H1 (cell line): ENCODE results near the gene PI4K2A. TPM values are rescaled to one million over a fixed set of nuclear protein-coding genes. Genes with fewer than 3 reads are reported as not detected.

Source experiments
- CTCF ChIA-PET: fragments of 300-600 bp; sonication (Branson Sonifier 250); formaldehyde crosslinking; loops from one replicate; lab custom pipeline; 2021; ENCODE audit not compliant: partially characterized antibody; lab: Charles Lee
- POLR2A ChIA-PET: fragments of 300-600 bp; sonication (Branson Sonifier 250); formaldehyde crosslinking; loops from one replicate; lab custom pipeline; 2021; ENCODE audit warnings: inconsistent platforms; ENCODE audit not compliant: partially characterized antibody; lab: Charles Lee
- DNase-seq, 2 experiments: peaks; one replicate each; pipeline versions ENCODE4 v3.0.0 to v3.0.0-alpha.2; 2010 to 2022; ENCODE audit warnings: low spot score in 2 of 2, low read depth in 1 of 2, mixed read lengths in 1 of 2
- FAIRE-seq: peaks from 2 replicates; lab custom pipeline; 2011; peaks lifted over from hg19 to GRCh38; lab: Jason Lieb, UNC
- H2AFZ ChIP-seq: 2 replicates; pipeline ENCODE4 v1.8.1; 2012; ENCODE audit warnings: low read length, inconsistent platforms
- H2AK5ac ChIP-seq: 2 replicates; pipeline ENCODE4 v1.6.1; 2013; ENCODE audit warnings: low read depth, low read length
- H2BK120ac ChIP-seq: replicated peaks from 2 replicates; pipeline ENCODE3; 2013; ENCODE audit warnings: low read depth, low read length, inconsistent platforms
- H2BK12ac ChIP-seq: 2 replicates; pipeline ENCODE4 v1.6.1; 2013; ENCODE audit warnings: low read depth, low read length
- H2BK15ac ChIP-seq: 2 replicates; pipeline ENCODE4 v1.6.1; 2013; ENCODE audit warnings: low read length
- H2BK20ac ChIP-seq: 2 replicates; pipeline ENCODE4 v1.6.1; 2013; ENCODE audit warnings: low read length
- H2BK5ac ChIP-seq: 2 replicates; pipeline ENCODE4 v1.6.1; 2013; ENCODE audit warnings: low read depth, low read length
- H3K14ac ChIP-seq: 2 replicates; pipeline ENCODE4 v1.6.1; 2013; ENCODE audit warnings: inconsistent platforms; ENCODE audit not compliant: insufficient read length
- H3K18ac ChIP-seq: 2 replicates; pipeline ENCODE4 v1.6.1; 2013; ENCODE audit warnings: low read length; ENCODE audit errors: extremely low read depth
- H3K23ac ChIP-seq: 2 replicates; pipeline ENCODE4 v1.6.1; 2013; ENCODE audit warnings: inconsistent platforms; ENCODE audit not compliant: insufficient read length
- H3K23me2 ChIP-seq: 2 replicates; pipeline ENCODE4 v1.6.1; 2013; ENCODE audit warnings: low read depth, low read length
- H3K27ac ChIP-seq: 2 replicates; pipeline ENCODE4 v1.6.1; 2011; ENCODE audit warnings: low read depth, low read length, inconsistent platforms
- H3K27me3 ChIP-seq, 4 experiments: replicated peaks in 1 of 4; 1 replicate in 1 of 4; 2 replicates in 3 of 4; pipeline versions ENCODE4 v1.6.1 to v1.8.1; 2011 to 2013; ENCODE audit warnings: low read length in 3 of 4, mild to moderate bottlenecking in 3 of 4, inconsistent platforms in 2 of 4, mixed read lengths in 2 of 4, moderate library complexity in 1 of 4; ENCODE audit not compliant: control insufficient read depth in 3 of 4, insufficient read depth in 3 of 4; ENCODE audit errors: extremely low read depth in 1 of 4
- H3K36me3 ChIP-seq, 4 experiments: 2 replicates each; pipeline versions ENCODE4 v1.6.1 to v1.8.1; 2011 to 2013; ENCODE audit warnings: mild to moderate bottlenecking in 4 of 4, low read length in 3 of 4, moderate library complexity in 2 of 4, control low read depth in 1 of 4, inconsistent platforms in 1 of 4; ENCODE audit not compliant: insufficient read depth in 4 of 4, control insufficient read depth in 2 of 4
- H3K4ac ChIP-seq: replicated peaks from 2 replicates; pipeline ENCODE3; 2013; ENCODE audit warnings: low read length, low read depth, mixed read lengths, inconsistent platforms; ENCODE audit not compliant: insufficient read length
- H3K4me1 ChIP-seq, 4 experiments: replicated peaks in 1 of 4; 1 replicate in 1 of 4; 2 replicates in 3 of 4; pipeline versions ENCODE4 v1.6.1 to v1.8.1; 2011 to 2013; ENCODE audit warnings: low read length in 3 of 4, inconsistent platforms in 2 of 4, mixed read lengths in 1 of 4; ENCODE audit not compliant: insufficient read depth in 4 of 4, control insufficient read depth in 3 of 4
- H3K4me2 ChIP-seq, 2 experiments: 2 replicates each; pipeline versions ENCODE4 v1.6.1 to v1.8.1; 2011 to 2013; ENCODE audit warnings: low read depth in 2 of 2, low read length in 2 of 2, control low read depth in 1 of 2, inconsistent platforms in 1 of 2, mild to moderate bottlenecking in 1 of 2; ENCODE audit not compliant: insufficient read depth in 1 of 2
- H3K4me3 ChIP-seq, 4 experiments: fragments of 200-600, 300-600 bp in 1 of 4; sonication (generic), shearing (Covaris generic), sonication (Bioruptor Twin) in 1 of 4; 2 replicates each; pipeline versions ENCODE4 v1.5.1 to v1.8.1; 2011 to 2016; ENCODE audit warnings: low read length in 4 of 4, low read depth in 3 of 4, control low read depth in 2 of 4, inconsistent platforms in 2 of 4, mild to moderate bottlenecking in 2 of 4, mixed read lengths in 1 of 4, moderate library complexity in 1 of 4; ENCODE audit not compliant: insufficient read depth in 2 of 4; ENCODE audit errors: extremely low read depth in 1 of 4
- H3K56ac ChIP-seq: replicated peaks from 2 replicates; pipeline ENCODE3; 2013; ENCODE audit warnings: low read depth, mild to moderate bottlenecking, mixed read lengths, low read length, inconsistent platforms; ENCODE audit not compliant: insufficient read length
- H3K79me1 ChIP-seq: 2 replicates; pipeline ENCODE4 v1.6.1; 2013; ENCODE audit warnings: low read depth, low read length, control low read depth
- H3K79me2 ChIP-seq, 2 experiments: 2 replicates each; pipeline versions ENCODE4 v1.6.1 to v1.8.1; 2012 to 2013; ENCODE audit warnings: low read length in 2 of 2, mild to moderate bottlenecking in 2 of 2, inconsistent platforms in 1 of 2; ENCODE audit not compliant: insufficient read depth in 2 of 2, control insufficient read depth in 1 of 2
- H3K9ac ChIP-seq, 4 experiments: replicated peaks in 1 of 4; 1 replicate in 1 of 4; 2 replicates in 3 of 4; pipeline versions ENCODE4 v1.6.1 to v1.8.1; 2011 to 2013; ENCODE audit warnings: low read depth in 3 of 4, low read length in 3 of 4, control low read depth in 2 of 4, mild to moderate bottlenecking in 2 of 4, moderate library complexity in 2 of 4, inconsistent platforms in 1 of 4; ENCODE audit errors: extremely low read depth in 1 of 4
- H3K9me3 ChIP-seq, 2 experiments: 2 replicates each; pipeline versions ENCODE4 v1.6.1 to v1.8.1; 2012 to 2013; ENCODE audit warnings: mild to moderate bottlenecking in 2 of 2, moderate library complexity in 2 of 2, control low read depth in 1 of 2, inconsistent platforms in 1 of 2, low read depth in 1 of 2, low read length in 1 of 2, mixed read lengths in 1 of 2; ENCODE audit not compliant: insufficient read depth in 2 of 2
- H4K20me1 ChIP-seq, 2 experiments: replicated peaks in 1 of 2; 2 replicates each; pipeline versions ENCODE3 to v1.8.1; 2011 to 2013; ENCODE audit warnings: inconsistent platforms in 2 of 2, low read length in 2 of 2, mild to moderate bottlenecking in 1 of 2; ENCODE audit not compliant: insufficient read depth in 2 of 2, control insufficient read depth in 1 of 2
- H4K5ac ChIP-seq: 2 replicates; pipeline ENCODE4 v1.6.1; 2013; ENCODE audit warnings: low read length, low read depth, mixed read lengths, inconsistent platforms; ENCODE audit not compliant: insufficient read length
- H4K8ac ChIP-seq: 2 replicates; pipeline ENCODE4 v1.8.0; 2013; ENCODE audit warnings: mild to moderate bottlenecking, moderate library complexity, low read length, inconsistent platforms; ENCODE audit not compliant: insufficient read depth; ENCODE audit errors: extremely low read depth
- H4K91ac ChIP-seq: replicated peaks from 2 replicates; pipeline ENCODE3; 2013; ENCODE audit warnings: low read length, mixed read lengths, inconsistent platforms; ENCODE audit not compliant: insufficient read length
- BRCA1 ChIP-seq: IDR thresholded peaks from 2 replicates; pipeline ENCODE4 v1.6.1; 2012; ENCODE audit warnings: low read depth, low read length, improper control_type of control experiment
- EP300 ChIP-seq, 2 experiments: IDR thresholded peaks; 1 replicate in 1 of 2; 2 replicates in 1 of 2; pipeline ENCODE4 v1.6.1; 2011 to 2012; ENCODE audit warnings: low read depth in 2 of 2, low read length in 2 of 2, mild to moderate bottlenecking in 2 of 2, borderline replicate concordance in 1 of 2, inconsistent platforms in 1 of 2, moderate library complexity in 1 of 2
- FOSL1 ChIP-seq: IDR thresholded peaks from 2 replicates; pipeline ENCODE4 v1.6.1; 2011; ENCODE audit warnings: mild to moderate bottlenecking, low read depth, low read length, moderate library complexity; ENCODE audit not compliant: insufficient read depth
- GABPA ChIP-seq: IDR thresholded peaks from 2 replicates; pipeline ENCODE4 v1.6.1; 2011; ENCODE audit warnings: mild to moderate bottlenecking, low read length, moderate library complexity, borderline replicate concordance; ENCODE audit not compliant: insufficient read depth
- GTF2F1 ChIP-seq: IDR thresholded peaks from 2 replicates; pipeline ENCODE4 v1.6.1; 2012; ENCODE audit warnings: low read depth, low read length, improper control_type of control experiment, borderline replicate concordance
- KDM4A ChIP-seq: IDR thresholded peaks from one replicate; pipeline ENCODE4 v1.7.1; 2012; ENCODE audit warnings: low read depth, mild to moderate bottlenecking, moderate library complexity, low read length, inconsistent platforms; ENCODE audit not compliant: severe bottlenecking
- PHF8 ChIP-seq: fragments of 200-600 bp; sonication (generic); conservative IDR thresholded peaks from 2 replicates; pipeline ENCODE4 v1.7.1; 2012; ENCODE audit warnings: low read depth, mild to moderate bottlenecking, inconsistent platforms, low read length, moderate library complexity
- RAD21 ChIP-seq, 2 experiments: IDR thresholded peaks in 1 of 2; conservative IDR thresholded peaks in 1 of 2; 2 replicates each; pipeline ENCODE4 v1.6.1; 2011; ENCODE audit warnings: low read depth in 2 of 2, low read length in 2 of 2, improper control_type of control experiment in 1 of 2, inconsistent platforms in 1 of 2, mild to moderate bottlenecking in 1 of 2, moderate library complexity in 1 of 2
- RXRA ChIP-seq: IDR thresholded peaks from 2 replicates; pipeline ENCODE4 v1.6.1; 2011; ENCODE audit warnings: low read depth, mild to moderate bottlenecking, low read length, moderate library complexity; ENCODE audit not compliant: insufficient read depth
- TAF1 ChIP-seq: IDR thresholded peaks from 2 replicates; pipeline ENCODE4 v1.6.1; 2011; ENCODE audit warnings: mild to moderate bottlenecking, low read depth, low read length
- TCF12 ChIP-seq: IDR thresholded peaks from 2 replicates; pipeline ENCODE4 v1.6.1; 2011; ENCODE audit warnings: low read depth, mild to moderate bottlenecking, low read length
- WGBS, 2 experiments: shearing (Covaris generic) in 1 of 2; methylation state at CpG; one replicate each; pipeline versions ENCODE4 v1.1.6 to v1.1.7; 2013 to 2015; ENCODE audit warnings: low lambda C conversion rate in 2 of 2, mixed read lengths in 2 of 2, inconsistent platforms in 1 of 2, low coverage in 1 of 2, missing lambda C conversion rate in 1 of 2; ENCODE audit not compliant: insufficient replicate concordance in 2 of 2, insufficient coverage in 1 of 2, insufficient read length in 1 of 2; ENCODE audit errors: extremely low coverage in 1 of 2, missing lambda C conversion rate in 1 of 2; 5-methylcytosine and 5-hydroxymethylcytosine counted together
- polyA plus RNA-seq, 7 experiments: library from polyadenylated mRNA; depleted of rRNA in 3 of 7; stranded (reverse) in 5 of 7; unstranded in 2 of 7; fragments of >200 nt in 5 of 7; fragments of 200-250 nt in 2 of 7; gene quantifications; 1 replicate in 5 of 7; 2 replicates in 1 of 7; 4 replicates in 1 of 7; pipeline versions ENCODE4 v1.2.1 to v1.2.3, GENCODE V29; 2011 to 2013; ENCODE audit warnings: missing spikeins in 2 of 7, mixed read lengths in 2 of 7
- total RNA-seq: library from RNA; stranded (reverse); fragmentation: NEBNext Ultra II Directional; extraction: Animal tissue kit (Norgen Biotek cat#: 25700); gene quantifications from 2 replicates; pipeline ENCODE4 v1.2.1, GENCODE V29; 2021
- TF ChIP-seq, protein P1 (sequence below): IDR thresholded peaks from 2 replicates; pipeline ENCODE4 v1.6.1; 2011; ENCODE audit warnings: low read depth, mild to moderate bottlenecking, low read length; ENCODE audit not compliant: insufficient read depth

The PI4K2A gene
- total and polyA plus RNA-seq, 2 of the 8 experiments (the other 6 are each of a cell fraction or from before 2014, with no cell fraction given), result 20.7 to 21.9 TPM

GRCh38 chr10:97679594-97679993 is 39.1 kb downstream of the PI4K2A start:
- no peaks in the 10 kb centered on the region for H3K9me3 ChIP-seq
- no peak overlapping the region for H2BK120ac ChIP-seq
- no peak overlapping the region for H3K56ac ChIP-seq
- no peak overlapping the region for H2BK15ac ChIP-seq
- H4K5ac ChIP-seq, result no peak overlapping the region
- no peaks in the 10 kb centered on the region for H3K79me1 ChIP-seq
- POLR2A ChIA-PET, result interaction anchor here (1.7 kb wide), 1 partner anchor 34 kb away, joined by 5 read pairs; the partner anchor contains the start of gene MARVELD1
- H3K23me2 ChIP-seq, result no peaks in the 10 kb centered on the region
- H2AFZ ChIP-seq, result no peak overlapping the region
- no peak overlapping the region for H4K91ac ChIP-seq
- no peak overlapping the region for H3K4ac ChIP-seq
- 0 out of 4 replicates have a peak, but pooled peaks cover 0 to 4% of the 10 kb centered on the region in 2 experiments for H3K79me2 ChIP-seq
- peaks cover 10 to 19% (median 15%) of the 10 kb centered on the region in 4 experiments for H3K36me3 ChIP-seq
- no peak overlapping the region for H2BK5ac ChIP-seq
- H3K4me3 ChIP-seq, result no peak overlapping the region
- H3K9ac ChIP-seq, result no peak overlapping the region
- no peak overlapping the region for H2AK5ac ChIP-seq
- FAIRE-seq (no peak), DNase-seq (no peak)
- no peak overlapping the region for H3K18ac ChIP-seq
- H4K8ac ChIP-seq, result no peak overlapping the region
- CTCF ChIA-PET, result interaction anchor here (0.8 to 8.5 kb wide), 10 partner anchors 8 to 352 kb away, joined by 3 to 127 read pairs (median 3); partner anchors contain the start of genes AVPI1, MARVELD1 and ZFYVE27
- H3K4me2 ChIP-seq, result no peak overlapping the region
- no peaks in the 10 kb centered on the region for H3K27me3 ChIP-seq
- peaks cover 0 to 7% (median 2%) of the 10 kb centered on the region in 4 experiments; a peak in 2 of 7 replicates for H3K4me1 ChIP-seq
- H4K20me1 ChIP-seq, result peaks cover 0 to 2% of the 10 kb centered on the region in 2 experiments
- 93% methylated on average over 16 of the region's 16 CpGs; no CpG with 5 or more reads in 1 of the 2 experiments for whole genome bisulfite sequencing, 2 experiments
- no peak overlapping the region for H2BK20ac ChIP-seq
- H3K14ac ChIP-seq, result no peak overlapping the region
- H2BK12ac ChIP-seq, result no peak overlapping the region
- no peak overlapping the region for H3K27ac ChIP-seq
- no peak overlapping the region for H3K23ac ChIP-seq
- TF ChIP-seq TAF1, result no peak
- TF ChIP-seq BRCA1, result no peak
- TF ChIP-seq PHF8, result no peak
- no peak for TF ChIP-seq TCF12
- no peak for TF ChIP-seq RXRA
- TF ChIP-seq KDM4A, result no peak
- no peak for TF ChIP-seq FOSL1
- TF ChIP-seq EP300 (IDR thresholded peaks at IDR 0.05; ENCODE audit: borderline replicate concordance in 1 of 2, low read depth in 2 of 2, low read length in 2 of 2), result no peak
- TF ChIP-seq, protein P1, sequence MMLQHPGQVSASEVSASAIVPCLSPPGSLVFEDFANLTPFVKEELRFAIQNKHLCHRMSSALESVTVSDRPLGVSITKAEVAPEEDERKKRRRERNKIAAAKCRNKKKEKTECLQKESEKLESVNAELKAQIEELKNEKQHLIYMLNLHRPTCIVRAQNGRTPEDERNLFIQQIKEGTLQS, result no peak
- TF ChIP-seq GTF2F1, result no peak
- no peak for TF ChIP-seq GABPA
- no peak for TF ChIP-seq RAD21 (IDR thresholded peaks at IDR 0.05 in 1 of 2, conservative IDR thresholded peaks at IDR 0.05 in 1 of 2; ENCODE audit: low read depth in 2 of 2, low read length in 2 of 2)
